GM19395 (cell line): Measurements from ENCODE around the gene NAXE.
"Not testable (repeated sequence)": the region's sequence is repeated elsewhere in the genome, so short reads cannot be mapped to it uniquely, and the experiment has no call there.

ENCODE experiments used
- ATAC-seq: cut with Tn5 transposase; IDR thresholded peaks from one replicate; pipeline ENCODE4 v1.9.1; 2021; ENCODE audit warnings: mild to moderate bottlenecking, moderate library complexity; ENCODE audit not compliant: unreplicated experiment

The NAXE gene

DNA sequence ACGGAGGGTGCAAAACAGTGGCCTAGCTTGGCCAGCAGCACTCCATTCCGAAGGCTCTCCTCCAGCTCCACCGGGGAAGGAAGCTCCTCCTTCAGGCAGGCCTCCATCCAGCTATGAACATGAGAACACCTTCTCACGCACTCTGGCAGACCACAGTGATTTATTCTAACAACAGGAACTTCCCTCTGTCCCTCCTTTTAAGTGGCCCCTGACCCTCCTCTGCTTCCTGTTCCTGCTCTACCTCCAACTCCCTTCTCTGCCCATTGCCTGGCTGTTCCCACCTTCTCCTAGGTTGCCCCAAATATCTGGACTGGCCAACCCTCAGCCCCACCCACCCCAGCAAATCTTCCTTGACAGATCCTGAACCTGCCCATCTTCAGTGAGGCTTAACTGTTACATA lies 25.1 kb upstream of the NAXE start:
- no peak for ATAC-seq

DNA sequence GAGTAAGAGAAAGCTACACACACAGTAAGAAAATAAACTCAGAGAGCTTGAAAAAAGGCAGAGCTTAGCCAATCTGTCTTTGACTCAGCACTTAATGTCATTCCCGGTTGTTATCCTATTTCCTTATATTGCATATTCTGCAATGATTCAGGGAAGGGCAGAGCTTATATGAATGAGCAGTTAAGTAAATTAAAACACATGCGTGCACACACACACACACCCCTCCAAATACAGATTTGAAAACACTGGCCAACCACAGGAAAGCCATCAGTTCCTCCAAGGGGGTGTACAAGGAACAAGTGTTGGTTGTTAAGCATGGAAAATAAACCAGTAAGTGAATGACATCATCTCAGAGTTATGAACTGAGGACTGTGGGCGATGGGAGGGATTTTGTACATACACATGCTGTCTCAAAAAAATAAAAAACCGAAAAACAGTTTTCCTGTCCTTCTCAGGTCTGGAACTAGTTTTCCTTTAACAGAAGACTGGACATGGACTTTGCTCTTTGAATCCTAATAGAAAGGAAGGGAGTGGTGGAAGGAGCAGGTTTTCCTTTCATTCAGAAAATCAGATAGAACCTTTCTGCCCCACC lies 20.2 kb upstream of the NAXE start:
- no peak for ATAC-seq

- ATAC-seq, result peak; percentile 84
These were observed 19.5 kb upstream of the NAXE start, which contains the start of gene IQGAP3 for GRCh38 chr1:156571919-156572662. Gene IQGAP3, minus strand, starts transcription at chr1:156572565. Its CDS starts 36 bp downstream, at chr1:156572529.

- no peak for ATAC-seq
These were observed 18.9 kb upstream of the NAXE start for GRCh38 chr1:156572663-156573018.

DNA sequence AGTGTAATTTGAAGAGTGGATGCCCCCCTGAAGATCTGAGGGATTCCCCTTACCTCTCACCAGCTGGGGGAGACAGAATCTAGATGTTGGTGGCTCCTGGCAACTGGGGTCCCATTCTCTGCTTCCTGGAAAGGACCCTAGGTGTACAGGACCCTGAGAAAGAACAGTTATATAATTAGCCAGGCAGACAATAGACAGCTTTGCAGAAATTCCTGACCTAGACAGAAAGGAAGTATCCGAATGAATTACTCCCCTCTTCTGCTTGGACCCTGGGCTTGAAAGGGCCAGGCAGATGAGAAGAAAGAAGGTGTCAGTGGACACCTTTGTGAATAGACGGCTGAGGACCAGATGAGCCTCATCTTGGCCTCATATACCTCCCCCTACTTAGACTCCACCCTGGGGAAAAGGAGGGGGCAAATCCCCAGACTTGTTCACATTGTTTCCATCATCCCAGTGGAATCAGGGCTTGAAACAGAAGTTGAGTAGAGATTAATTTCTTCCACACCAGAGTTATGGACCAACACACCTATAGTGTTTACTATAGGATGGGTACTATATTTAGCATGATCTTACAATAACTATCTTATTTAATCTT lies 17.4 kb upstream of the NAXE start:
- no peak for ATAC-seq

GRCh38 chr1:156577550-156577949 lies 14.0 kb upstream of the NAXE start:
- no peak for ATAC-seq

DNA sequence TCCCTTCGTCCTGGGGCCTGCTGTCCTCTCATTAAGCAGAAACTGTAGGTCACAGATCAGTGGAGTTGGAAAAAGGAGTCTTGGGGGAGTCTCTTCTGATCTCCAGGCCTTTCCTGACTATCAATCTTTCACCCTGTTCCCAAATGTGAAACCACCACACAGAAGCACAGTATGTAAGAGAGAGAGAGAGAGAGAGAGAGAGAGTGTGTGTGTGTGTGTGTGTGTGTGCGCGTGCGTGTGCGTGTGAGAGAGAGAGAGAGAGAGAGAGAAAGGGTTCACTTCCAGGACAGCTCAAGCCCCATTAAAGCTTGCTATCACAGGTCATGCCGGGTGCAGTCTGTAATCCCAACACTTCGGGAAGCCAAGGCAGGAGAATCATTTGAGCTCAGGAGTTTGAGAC lies 13.5 kb upstream of the NAXE start:
- ATAC-seq, result no peak

DNA sequence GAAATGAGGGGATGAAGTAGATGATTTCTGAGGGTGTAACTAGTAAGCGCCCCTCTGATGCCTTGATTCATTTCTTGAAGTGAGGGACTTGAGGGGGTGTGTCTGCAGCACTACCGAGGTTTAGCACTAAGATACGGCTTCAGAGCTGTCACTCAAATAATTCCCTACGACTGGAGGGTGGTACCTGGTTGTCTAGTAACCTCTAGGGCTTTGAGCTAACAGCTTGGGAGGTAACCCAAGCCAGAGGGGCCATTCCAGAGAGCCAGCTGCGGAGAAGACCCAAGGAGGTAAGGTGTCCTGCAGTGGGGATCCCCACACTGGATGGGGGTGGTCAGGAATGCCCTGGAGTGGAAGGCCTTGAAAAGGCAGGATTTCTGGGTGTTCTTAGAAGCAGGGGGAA lies 12.1 kb upstream of the NAXE start, which contains the start of gene TTC24:
Gene TTC24, plus strand, starts transcription at position 252 of the 400 bp plus-strand sequence. CDS start 1,642 bp downstream, outside the sequence.
- ATAC-seq, result no peak

DNA sequence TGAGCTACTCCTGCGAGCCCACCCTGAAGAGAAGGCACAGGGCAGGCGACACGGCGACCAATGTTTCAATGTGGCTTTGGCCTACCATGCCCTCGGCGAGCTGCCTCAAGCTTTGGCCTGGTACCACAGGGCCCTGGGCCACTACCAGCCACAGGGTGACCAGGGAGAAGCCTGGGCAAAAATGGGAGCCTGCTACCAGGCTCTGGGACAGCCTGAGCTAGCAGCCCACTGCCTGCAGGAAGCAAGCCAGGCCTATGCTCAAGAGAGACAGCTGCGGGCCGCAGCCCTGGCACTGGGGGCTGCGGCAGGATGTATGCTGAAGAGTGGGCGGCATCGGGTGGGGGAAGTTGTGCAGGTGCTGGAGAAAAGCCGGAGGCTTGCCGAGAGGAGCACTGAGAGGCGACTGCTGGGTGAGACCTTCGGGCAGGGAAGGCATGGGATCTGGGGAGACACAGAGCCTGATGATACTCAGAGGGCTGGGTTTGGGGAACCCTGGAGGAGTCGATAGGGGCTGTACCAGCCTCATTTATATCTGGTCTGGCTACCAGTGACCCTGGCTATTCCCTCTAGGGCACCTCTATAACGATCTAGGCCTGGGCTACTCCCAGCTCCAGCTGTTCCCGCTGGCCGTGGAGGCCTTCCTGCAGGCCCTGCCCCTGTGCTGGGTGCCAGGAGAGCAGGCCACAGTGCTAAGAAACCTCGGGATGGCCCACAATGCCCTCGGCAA lies 9.8 kb upstream of the NAXE start:
- ATAC-seq, result no peak

- no peak for ATAC-seq
These were observed 9.1 kb upstream of the NAXE start for GRCh38 chr1:156582388-156583017.

DNA sequence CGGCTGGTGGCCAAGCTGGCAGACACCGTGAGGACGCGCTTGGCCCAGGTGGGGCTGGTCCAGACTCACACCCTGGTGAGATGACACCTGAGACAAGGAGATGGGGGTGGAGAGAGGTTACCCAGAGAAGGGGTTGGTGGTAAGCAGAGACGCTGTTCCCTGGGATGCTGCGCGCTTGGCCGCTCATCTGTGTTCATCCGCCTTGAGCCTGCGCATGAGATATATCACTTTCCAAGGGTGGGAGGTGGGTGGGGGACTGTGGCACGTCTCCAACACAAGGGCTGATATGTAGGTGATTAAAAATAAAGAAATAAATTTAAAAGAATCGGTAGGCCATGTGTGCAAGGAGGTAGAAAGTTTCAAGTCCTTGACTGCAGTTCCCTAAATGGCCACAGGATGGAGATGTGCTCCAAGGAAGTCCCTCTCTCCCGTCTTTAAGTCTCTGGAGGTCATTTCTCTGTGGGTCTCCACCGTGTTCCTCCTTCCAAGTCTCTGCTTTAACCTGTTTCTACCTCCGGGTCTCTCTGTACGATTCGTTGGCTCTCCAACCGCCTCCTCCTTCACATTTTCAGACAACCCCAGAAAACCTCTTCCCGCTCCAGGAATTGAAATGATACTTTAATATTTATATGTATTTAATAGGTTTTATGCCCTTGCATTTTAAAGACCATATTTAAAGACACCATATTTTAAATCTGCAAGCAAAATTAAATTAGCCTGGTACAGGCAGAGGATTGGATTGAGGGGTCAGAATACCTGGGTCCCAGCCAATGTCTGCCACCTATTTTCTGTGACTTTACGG lies 7.6 kb upstream of the NAXE start:
- no peak for ATAC-seq

GRCh38 chr1:156584813-156585212 lies 6.8 kb upstream of the NAXE start:
- ATAC-seq, result no peak

DNA sequence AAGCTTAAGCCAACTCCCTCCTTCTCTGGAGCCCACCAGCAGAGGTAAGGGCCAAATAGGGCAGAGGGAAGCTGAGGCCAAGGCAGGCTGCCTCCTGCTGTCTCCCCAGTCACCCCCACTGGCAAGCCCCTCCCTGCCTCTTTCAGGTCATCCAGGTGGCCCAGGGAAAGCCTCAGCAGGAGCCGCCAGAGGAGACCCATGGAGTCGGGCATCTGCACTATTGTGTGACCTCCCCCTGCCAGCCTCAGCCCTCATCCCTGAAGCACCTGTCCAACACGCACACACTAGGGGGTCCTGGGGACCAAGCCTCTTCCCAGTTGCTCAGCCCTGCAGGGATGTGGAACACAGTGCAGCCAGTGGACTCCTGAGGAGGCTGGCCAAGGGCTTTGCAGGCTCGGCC lies 5.3 kb upstream of the NAXE start:
- ATAC-seq, result no peak

- ATAC-seq, result no peak
These were observed 4.6 kb upstream of the NAXE start for GRCh38 chr1:156586892-156587477.

- ATAC-seq, result not testable (repeated sequence)
These were observed 3.6 kb upstream of the NAXE start for GRCh38 chr1:156587927-156588326.

- ATAC-seq, result no peak
These were observed 2.0 kb upstream of the NAXE start for GRCh38 chr1:156589546-156589945.

- no peak for ATAC-seq
These were observed 1.0 kb upstream of the NAXE start for GRCh38 chr1:156590326-156591180.

DNA sequence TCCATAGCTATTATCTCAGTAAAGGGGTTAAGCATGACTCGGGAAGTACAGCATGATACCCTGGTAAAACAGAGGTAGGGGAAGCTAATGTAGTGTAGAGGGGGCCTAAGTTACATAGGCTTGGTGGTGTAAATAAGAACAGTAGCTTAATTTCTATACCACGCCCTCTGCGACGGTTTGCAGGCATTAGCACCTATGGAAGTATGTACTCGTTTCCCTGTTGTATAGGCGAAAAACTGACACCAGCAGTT lies 470 bp upstream of the NAXE start:
- ATAC-seq, result peak; percentile 15
